A549 (cell line): ENCODE results near the gene CFAP119. TPM values are rescaled to one million over a fixed set of nuclear protein-coding genes. Genes with fewer than 3 reads are reported as not detected.

Source experiments
- ATAC-seq, 2 experiments: fragments of 200-7000 bp in 1 of 2; fragments of >200 bp in 1 of 2; cut with Nextera tagmentation in 1 of 2; cut with Tn5 transposase in 1 of 2; 3 replicates each; pipeline versions ENCODE4 v1.8.0 to v1.9.1; 2018 to 2020; ENCODE audit warnings: mild to moderate bottlenecking in 1 of 2, moderate library complexity in 1 of 2
- CTCF ChIA-PET: fragments of 300-600 bp; sonication (Branson Sonifier 250); formaldehyde crosslinking; extraction: SDS; loops from one replicate; lab custom pipeline; 2021; ENCODE audit warnings: antibody characterized with exemption, inconsistent platforms; lab: Yijun Ruan, JAX
- POLR2A ChIA-PET: fragments of 350-600 bp; formaldehyde crosslinking; extraction: SDS; loops from one replicate; lab custom pipeline; 2021; ENCODE audit warnings: antibody characterized with exemption, inconsistent platforms; lab: Yijun Ruan, JAX
- DNase-seq, 2 experiments: peaks; one replicate each; pipeline versions ENCODE4 v3.0.0 to v3.0.0-alpha.2; 2011 to 2016; ENCODE audit warnings: low read depth in 1 of 2, low spot score in 1 of 2
- FAIRE-seq: peaks from 2 replicates; lab custom pipeline; 2011; peaks lifted over from hg19 to GRCh38; lab: Jason Lieb, UNC
- H3K27ac ChIP-seq, 2 experiments: fragments of >200 bp; sonication (Bioruptor Twin); formaldehyde crosslinking; 3 replicates each; pipeline ENCODE4 v1.5.1; 2016 to 2017
- H3K4me1 ChIP-seq: fragments of >200 bp; sonication (Bioruptor Twin); formaldehyde crosslinking; 3 replicates; pipeline ENCODE4 v1.6.1; 2016
- H3K4me2 ChIP-seq: fragments of >200 bp; sonication (Bioruptor Twin); formaldehyde crosslinking; 3 replicates; pipeline ENCODE4 v1.6.1; 2016
- H3K4me3 ChIP-seq: fragments of >200 bp; sonication (Bioruptor Twin); formaldehyde crosslinking; 3 replicates; pipeline ENCODE4 v1.5.1; 2016
- H3K9me3 ChIP-seq: fragments of >200 bp; sonication (Bioruptor Twin); formaldehyde crosslinking; 3 replicates; pipeline ENCODE4 v1.6.1; 2016
- CBX2 ChIP-seq: fragments of 200-600 bp; sonication (generic); IDR thresholded peaks from 2 replicates; pipeline ENCODE4 v1.6.1; 2016; ENCODE audit warnings: low read depth, mild to moderate bottlenecking, borderline replicate concordance
- CEBPB ChIP-seq, 2 experiments: fragments of >200 bp in 1 of 2; sonication (Bioruptor Twin) in 1 of 2; formaldehyde crosslinking in 1 of 2; IDR thresholded peaks; 2 replicates each; pipeline ENCODE4 v1.6.1; 2012 to 2016
- CHD2 ChIP-seq: fragments of 150-350 bp; IDR thresholded peaks from 2 replicates; pipeline ENCODE4 v1.6.1; 2014; ENCODE audit warnings: low read length; ENCODE audit not compliant: partially characterized antibody
- E2F6 ChIP-seq: IDR thresholded peaks from 2 replicates; pipeline ENCODE4 v1.6.1; 2012; ENCODE audit warnings: low read depth, borderline replicate concordance
- FOSB ChIP-seq: fragments of 250-450 bp; sonication (Bioruptor Pico); IDR thresholded peaks from 2 replicates; pipeline ENCODE4 v1.5.0; 2020; ENCODE audit warnings: mild to moderate bottlenecking, moderate library complexity
- FOSL2 ChIP-seq, 2 experiments: fragments of 450-650 bp in 1 of 2; fragments of >200 bp in 1 of 2; sonication (Bioruptor Twin) in 1 of 2; formaldehyde crosslinking; IDR thresholded peaks; 2 replicates each; pipeline versions ENCODE4 v1.5.0 to v1.6.1; 2016 to 2020; ENCODE audit warnings: mild to moderate bottlenecking in 1 of 2, moderate library complexity in 1 of 2
- GATA3 ChIP-seq: IDR thresholded peaks from 2 replicates; pipeline ENCODE4 v1.6.1; 2012; ENCODE audit warnings: borderline replicate concordance
- HOXB13 ChIP-seq: fragments of 250-450 bp; sonication (Bioruptor Pico); IDR thresholded peaks from 2 replicates; pipeline ENCODE4 v1.5.0; 2020; ENCODE audit warnings: low read depth, mild to moderate bottlenecking, moderate library complexity
- KDM5A ChIP-seq: fragments of 200-600 bp; sonication (generic); IDR thresholded peaks from 2 replicates; pipeline ENCODE4 v1.6.1; 2016; ENCODE audit warnings: antibody characterized with exemption, mild to moderate bottlenecking
- MAFK ChIP-seq: fragments of 450-650 bp; IDR thresholded peaks from 2 replicates; pipeline ENCODE4 v1.6.1; 2014; ENCODE audit not compliant: partially characterized antibody
- MAZ ChIP-seq: fragments of 150-350 bp; IDR thresholded peaks from 2 replicates; pipeline ENCODE4 v1.6.1; 2014; ENCODE audit warnings: antibody characterized with exemption, low read depth, low read length, borderline replicate concordance
- NFE2L2 ChIP-seq: fragments of 150-350 bp; conservative IDR thresholded peaks from 2 replicates; pipeline ENCODE4 v1.6.1; 2014; ENCODE audit warnings: low read length
- PHF8 ChIP-seq: fragments of 200-600 bp; sonication (generic); IDR thresholded peaks from 2 replicates; pipeline ENCODE4 v1.6.1; 2016; ENCODE audit warnings: low read depth, mild to moderate bottlenecking, antibody characterized with exemption, moderate library complexity, borderline replicate concordance
- POLR2A ChIP-seq: IDR thresholded peaks from 2 replicates; pipeline ENCODE4 v1.6.1; 2012; ENCODE audit warnings: mild to moderate bottlenecking, low read length
- RCOR1 ChIP-seq: fragments of 150-350 bp; IDR thresholded peaks from 2 replicates; pipeline ENCODE4 v1.6.1; 2014; ENCODE audit warnings: antibody characterized with exemption, low read length, low read depth
- RFX5 ChIP-seq: fragments of 450-650 bp; IDR thresholded peaks from 2 replicates; pipeline ENCODE4 v1.7.1; 2014; ENCODE audit warnings: antibody characterized with exemption, mild to moderate bottlenecking, moderate library complexity
- RNF2 ChIP-seq: fragments of 200-600 bp; sonication (generic); IDR thresholded peaks from 2 replicates; pipeline ENCODE4 v1.6.1; 2016; ENCODE audit warnings: low read depth, mild to moderate bottlenecking, antibody characterized with exemption, moderate library complexity, borderline replicate concordance
- TFCP2L1 ChIP-seq: fragments of 250-450 bp; sonication (Bioruptor Pico); IDR thresholded peaks from 2 replicates; pipeline ENCODE4 v1.5.0; 2021; ENCODE audit warnings: mild to moderate bottlenecking
- USF2 ChIP-seq: fragments of 450-650 bp; IDR thresholded peaks from 2 replicates; pipeline ENCODE4 v1.6.1; 2014; ENCODE audit warnings: antibody characterized with exemption
- ZNF302 ChIP-seq: fragments of 250-450 bp; sonication (Bioruptor Pico); IDR thresholded peaks from 2 replicates; pipeline ENCODE4 v1.9.0; 2021; ENCODE audit warnings: inconsistent platforms, mild to moderate bottlenecking, moderate library complexity
- WGBS: methylation state at CpG from one replicate; pipeline ENCODE4 v1.1.6; 2017; ENCODE audit errors: missing lambda C conversion rate; 5-methylcytosine and 5-hydroxymethylcytosine counted together
- polyA plus RNA-seq, 4 experiments: library from polyadenylated mRNA; depleted of rRNA in 3 of 4; stranded (reverse); fragments of >200 nt; fragmentation: RNase III in 1 of 4; extraction: RNeasy Plus Mini Kit Qiagen cat#74134 plus additional on column Dnase treatment in 1 of 4; gene quantifications; 2 replicates in 3 of 4; 3 replicates in 1 of 4; pipeline ENCODE4 v1.2.3, GENCODE V29; 2011 to 2017
- TF ChIP-seq, protein P1 (sequence below): fragments of 200-600 bp; sonication (generic); IDR thresholded peaks from 2 replicates; pipeline ENCODE4 v1.6.1; 2016; ENCODE audit warnings: antibody characterized with exemption, mild to moderate bottlenecking, moderate library complexity
- TF ChIP-seq, protein P2 (sequence below): fragments of >200 bp; sonication (Bioruptor Twin); formaldehyde crosslinking; IDR thresholded peaks from 3 replicates; pipeline ENCODE4 v1.5.1; 2016
- TF ChIP-seq, protein P3 (sequence below): fragments of 250-450 bp; sonication (Bioruptor Pico); IDR thresholded peaks from 2 replicates; pipeline ENCODE4 v1.5.0; 2021; ENCODE audit warnings: mild to moderate bottlenecking, moderate library complexity, borderline replicate concordance

Gene CFAP119
- polyA plus RNA-seq, 2 of the 4 experiments (the other 2 are of a cell fraction): 4.5 to 9.5 TPM

- H3K4me2 ChIP-seq: peak overlapping the region; percentile 98; the same call in 1 of the 3 replicates
Measured at GRCh38 chr16:30764086-30764485, 2.2 kb upstream of the CFAP119 start.

DNA sequence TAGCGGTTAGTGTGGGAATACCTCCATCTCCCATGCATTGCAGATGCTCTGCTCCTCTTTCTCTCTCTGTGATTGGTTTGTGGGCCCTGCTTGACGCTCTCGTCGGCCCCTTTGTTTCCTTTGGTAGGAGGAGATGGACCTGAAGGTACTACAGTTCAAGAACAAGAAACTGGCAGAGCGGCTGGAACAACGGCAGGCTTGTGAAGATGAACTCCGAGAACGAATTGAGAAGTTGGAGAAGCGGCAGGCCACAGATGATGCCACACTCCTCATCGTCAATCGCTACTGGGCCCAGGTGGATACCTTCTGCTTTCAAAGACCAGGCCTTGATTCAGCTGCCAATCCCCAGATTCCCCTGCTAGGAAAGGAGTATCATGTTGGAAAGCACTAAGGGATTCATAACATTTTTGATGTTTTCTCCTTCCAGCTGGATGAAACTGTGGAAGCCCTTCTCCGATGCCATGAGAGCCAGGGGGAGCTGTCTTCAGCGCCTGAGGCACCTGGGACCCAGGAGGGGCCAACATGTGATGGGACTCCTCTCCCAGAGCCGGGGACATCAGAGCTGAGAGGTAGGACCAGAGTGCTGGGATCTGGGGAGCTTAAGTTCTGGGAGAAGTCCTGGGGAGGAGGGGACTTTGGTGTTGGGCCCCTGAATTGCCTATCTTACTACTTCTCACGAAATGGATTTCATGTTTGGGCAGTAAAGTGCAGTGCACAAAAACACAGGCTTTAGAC, 1.3 kb upstream of the CFAP119 start:
- no peak for TF ChIP-seq E2F6
- no peak for TF ChIP-seq RFX5
- no peak for TF ChIP-seq ZNF302 (CRISPR knock-in tag)
- TF ChIP-seq, protein P1, sequence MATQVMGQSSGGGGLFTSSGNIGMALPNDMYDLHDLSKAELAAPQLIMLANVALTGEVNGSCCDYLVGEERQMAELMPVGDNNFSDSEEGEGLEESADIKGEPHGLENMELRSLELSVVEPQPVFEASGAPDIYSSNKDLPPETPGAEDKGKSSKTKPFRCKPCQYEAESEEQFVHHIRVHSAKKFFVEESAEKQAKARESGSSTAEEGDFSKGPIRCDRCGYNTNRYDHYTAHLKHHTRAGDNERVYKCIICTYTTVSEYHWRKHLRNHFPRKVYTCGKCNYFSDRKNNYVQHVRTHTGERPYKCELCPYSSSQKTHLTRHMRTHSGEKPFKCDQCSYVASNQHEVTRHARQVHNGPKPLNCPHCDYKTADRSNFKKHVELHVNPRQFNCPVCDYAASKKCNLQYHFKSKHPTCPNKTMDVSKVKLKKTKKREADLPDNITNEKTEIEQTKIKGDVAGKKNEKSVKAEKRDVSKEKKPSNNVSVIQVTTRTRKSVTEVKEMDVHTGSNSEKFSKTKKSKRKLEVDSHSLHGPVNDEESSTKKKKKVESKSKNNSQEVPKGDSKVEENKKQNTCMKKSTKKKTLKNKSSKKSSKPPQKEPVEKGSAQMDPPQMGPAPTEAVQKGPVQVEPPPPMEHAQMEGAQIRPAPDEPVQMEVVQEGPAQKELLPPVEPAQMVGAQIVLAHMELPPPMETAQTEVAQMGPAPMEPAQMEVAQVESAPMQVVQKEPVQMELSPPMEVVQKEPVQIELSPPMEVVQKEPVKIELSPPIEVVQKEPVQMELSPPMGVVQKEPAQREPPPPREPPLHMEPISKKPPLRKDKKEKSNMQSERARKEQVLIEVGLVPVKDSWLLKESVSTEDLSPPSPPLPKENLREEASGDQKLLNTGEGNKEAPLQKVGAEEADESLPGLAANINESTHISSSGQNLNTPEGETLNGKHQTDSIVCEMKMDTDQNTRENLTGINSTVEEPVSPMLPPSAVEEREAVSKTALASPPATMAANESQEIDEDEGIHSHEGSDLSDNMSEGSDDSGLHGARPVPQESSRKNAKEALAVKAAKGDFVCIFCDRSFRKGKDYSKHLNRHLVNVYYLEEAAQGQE: no peak
- TF ChIP-seq, protein P2, sequence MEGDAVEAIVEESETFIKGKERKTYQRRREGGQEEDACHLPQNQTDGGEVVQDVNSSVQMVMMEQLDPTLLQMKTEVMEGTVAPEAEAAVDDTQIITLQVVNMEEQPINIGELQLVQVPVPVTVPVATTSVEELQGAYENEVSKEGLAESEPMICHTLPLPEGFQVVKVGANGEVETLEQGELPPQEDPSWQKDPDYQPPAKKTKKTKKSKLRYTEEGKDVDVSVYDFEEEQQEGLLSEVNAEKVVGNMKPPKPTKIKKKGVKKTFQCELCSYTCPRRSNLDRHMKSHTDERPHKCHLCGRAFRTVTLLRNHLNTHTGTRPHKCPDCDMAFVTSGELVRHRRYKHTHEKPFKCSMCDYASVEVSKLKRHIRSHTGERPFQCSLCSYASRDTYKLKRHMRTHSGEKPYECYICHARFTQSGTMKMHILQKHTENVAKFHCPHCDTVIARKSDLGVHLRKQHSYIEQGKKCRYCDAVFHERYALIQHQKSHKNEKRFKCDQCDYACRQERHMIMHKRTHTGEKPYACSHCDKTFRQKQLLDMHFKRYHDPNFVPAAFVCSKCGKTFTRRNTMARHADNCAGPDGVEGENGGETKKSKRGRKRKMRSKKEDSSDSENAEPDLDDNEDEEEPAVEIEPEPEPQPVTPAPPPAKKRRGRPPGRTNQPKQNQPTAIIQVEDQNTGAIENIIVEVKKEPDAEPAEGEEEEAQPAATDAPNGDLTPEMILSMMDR: no peak
- TF ChIP-seq CEBPB (IDR thresholded peaks at IDR 0.05): no peak
- TF ChIP-seq POLR2A: no peak
- TF ChIP-seq MAZ: no peak
- TF ChIP-seq RNF2: no peak
- TF ChIP-seq FOSL2 (IDR thresholded peaks at IDR 0.05): no peak
- TF ChIP-seq FOSL2 (CRISPR knock-in tag; IDR thresholded peaks at IDR 0.05): no peak
- no peak for TF ChIP-seq USF2
- TF ChIP-seq, protein P3, sequence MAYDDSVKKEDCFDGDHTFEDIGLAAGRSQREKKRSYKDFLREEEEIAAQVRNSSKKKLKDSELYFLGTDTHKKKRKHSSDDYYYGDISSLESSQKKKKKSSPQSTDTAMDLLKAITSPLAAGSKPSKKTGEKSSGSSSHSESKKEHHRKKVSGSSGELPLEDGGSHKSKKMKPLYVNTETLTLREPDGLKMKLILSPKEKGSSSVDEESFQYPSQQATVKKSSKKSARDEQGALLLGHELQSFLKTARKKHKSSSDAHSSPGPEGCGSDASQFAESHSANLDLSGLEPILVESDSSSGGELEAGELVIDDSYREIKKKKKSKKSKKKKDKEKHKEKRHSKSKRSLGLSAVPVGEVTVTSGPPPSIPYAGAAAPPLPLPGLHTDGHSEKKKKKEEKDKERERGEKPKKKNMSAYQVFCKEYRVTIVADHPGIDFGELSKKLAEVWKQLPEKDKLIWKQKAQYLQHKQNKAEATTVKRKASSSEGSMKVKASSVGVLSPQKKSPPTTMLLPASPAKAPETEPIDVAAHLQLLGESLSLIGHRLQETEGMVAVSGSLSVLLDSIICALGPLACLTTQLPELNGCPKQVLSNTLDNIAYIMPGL (CRISPR knock-in tag): no peak
- no peak for TF ChIP-seq NFE2L2
- TF ChIP-seq GATA3: no peak
- no peak for TF ChIP-seq RCOR1
- TF ChIP-seq HOXB13 (CRISPR knock-in tag): no peak
- TF ChIP-seq TFCP2L1 (CRISPR knock-in tag): no peak
- no peak for TF ChIP-seq FOSB (CRISPR knock-in tag)
- no peak for TF ChIP-seq KDM5A
- TF ChIP-seq PHF8: no peak
- TF ChIP-seq, all 56 proteins: peak for 0
- WGBS: 68% methylated on average over 15 of the region's 15 CpGs
- peak overlapping the region; percentile 68 for H3K4me3 ChIP-seq
- H3K4me1 ChIP-seq: peaks cover 19% of the 10 kb centered on the region
- FAIRE-seq (no peak), ATAC-seq (no peak), DNase-seq (no peak)
- peak overlapping the region; percentile 98 for H3K4me2 ChIP-seq
- H3K9me3 ChIP-seq: no peaks in the 10 kb centered on the region
- peak overlapping the region; percentile 88 to 91 for H3K27ac ChIP-seq
- CTCF ChIA-PET: interaction anchor here (0.7 to 4.9 kb wide), 3 partner anchors 12 to 178 kb away, joined by 3 to 18 read pairs (median 4); no protein-coding TSS in a partner anchor
- POLR2A ChIA-PET: interaction anchor here (0.6 to 1.6 kb wide), 2 partner anchors 12 to 16 kb away, joined by 3 to 4 read pairs; no protein-coding TSS in a partner anchor

More at GRCh38 chr16:30764086-30764485, 2.2 kb upstream of the CFAP119 start:
- FAIRE-seq: no peak
- CTCF ChIA-PET: interaction anchor here (0.9 to 4.9 kb wide), 3 partner anchors 11 to 178 kb away, joined by 3 to 18 read pairs (median 4); no protein-coding TSS in a partner anchor
- Histone ChIP-seq H3K27ac (no peak overlapping the region), H3K4me3 (no peak overlapping the region), H3K9me3 (no peaks in the 10 kb centered on the region), H3K4me1 (peaks cover 19% of the 10 kb centered on the region)
- no peak for ATAC-seq
- POLR2A ChIA-PET: interaction anchor here (1.6 kb wide), 1 partner anchor 11 kb away, joined by 4 read pairs; no protein-coding TSS in a partner anchor
- TF ChIP-seq CHD2 (no peak), MAFK (no peak), CBX2 (no peak)
- no peak for DNase-seq
- 88% methylated on average over 10 of the region's 11 CpGs for WGBS
